ENCODE measurements around the gene SMG6.

SMG6 gene

GRCh38 chr17:2282297-2282873 lies 21.2 kb downstream of the SMG6 start:
- TF ChIP-seq GLIS3 (CRISPR knock-in tag; IDR thresholded peaks at IDR 0.05), result no peak
- TF ChIP-seq TSHZ2 (CRISPR knock-in tag; IDR thresholded peaks at IDR 0.05), result no peak
- TF ChIP-seq ZNF565 (CRISPR knock-in tag; conservative IDR thresholded peaks at IDR 0.05; ENCODE audit: low read depth), result no peak
- no peak for TF ChIP-seq TOX (CRISPR knock-in tag; IDR thresholded peaks at IDR 0.05; ENCODE audit: borderline replicate concordance)
- TF ChIP-seq POU6F1 (CRISPR knock-in tag; IDR thresholded peaks at IDR 0.05; ENCODE audit: borderline replicate concordance, low read depth), result no peak
- TF ChIP-seq BACH2 (CRISPR knock-in tag; IDR thresholded peaks at IDR 0.05; ENCODE audit: borderline replicate concordance), result no peak
- TF ChIP-seq TCF4 (CRISPR knock-in tag; IDR thresholded peaks at IDR 0.05; ENCODE audit: borderline replicate concordance), result no peak
- ATAC-seq, result peak; percentile 82

GRCh38 chr17:2279707-2280106 lies 23.9 kb downstream of the SMG6 start:
- no peak for ATAC-seq
- TF ChIP-seq CSDC2 (CRISPR knock-in tag; IDR thresholded peaks at IDR 0.05), result no peak
- TF ChIP-seq OSR1 (CRISPR knock-in tag; IDR thresholded peaks at IDR 0.05), result no peak
- TF ChIP-seq ZFP3 (CRISPR knock-in tag; IDR thresholded peaks at IDR 0.05), result no peak
- TF ChIP-seq BACH2 (CRISPR knock-in tag; IDR thresholded peaks at IDR 0.05; ENCODE audit: borderline replicate concordance), result no peak
- no peak for TF ChIP-seq CREB5 (CRISPR knock-in tag; IDR thresholded peaks at IDR 0.05; ENCODE audit: low read depth)
- TF ChIP-seq ESRRG (CRISPR knock-in tag; IDR thresholded peaks at IDR 0.05), result no peak
- no peak for TF ChIP-seq RARB (CRISPR knock-in tag; IDR thresholded peaks at IDR 0.05)
- no peak for TF ChIP-seq ZFP30 (CRISPR knock-in tag; IDR thresholded peaks at IDR 0.05)
- no peak for TF ChIP-seq TCF4 (CRISPR knock-in tag; IDR thresholded peaks at IDR 0.05; ENCODE audit: borderline replicate concordance)
- TF ChIP-seq GLIS3 (CRISPR knock-in tag; IDR thresholded peaks at IDR 0.05), result no peak

GRCh38 chr17:2277429-2278170 lies 26.0 kb downstream of the SMG6 start:
- no peak for ATAC-seq
- TF ChIP-seq CSRNP3 (CRISPR knock-in tag; IDR thresholded peaks at IDR 0.05) (no peak), ZFP30 (CRISPR knock-in tag; IDR thresholded peaks at IDR 0.05) (no peak), OSR1 (CRISPR knock-in tag; IDR thresholded peaks at IDR 0.05) (no peak), CSDC2 (CRISPR knock-in tag; IDR thresholded peaks at IDR 0.05) (no peak), ZNF8 (CRISPR knock-in tag; IDR thresholded peaks at IDR 0.05) (no peak), ZNF565 (CRISPR knock-in tag; conservative IDR thresholded peaks at IDR 0.05; ENCODE audit: low read depth) (no peak), ZNF70 (CRISPR knock-in tag; IDR thresholded peaks at IDR 0.05) (no peak), ZC3H10 (CRISPR knock-in tag; IDR thresholded peaks at IDR 0.05) (no peak), PATZ1 (CRISPR knock-in tag; IDR thresholded peaks at IDR 0.05; ENCODE audit: borderline replicate concordance) (no peak), ARNTL (CRISPR knock-in tag; IDR thresholded peaks at IDR 0.05; ENCODE audit: borderline replicate concordance, low read depth) (no peak), TSHZ2 (CRISPR knock-in tag; IDR thresholded peaks at IDR 0.05) (no peak), RARB (CRISPR knock-in tag; IDR thresholded peaks at IDR 0.05) (no peak), ESRRG (CRISPR knock-in tag; IDR thresholded peaks at IDR 0.05) (no peak), GLIS3 (CRISPR knock-in tag; IDR thresholded peaks at IDR 0.05) (no peak), POU6F1 (CRISPR knock-in tag; IDR thresholded peaks at IDR 0.05; ENCODE audit: borderline replicate concordance, low read depth) (no peak)
